GM23338 (cell line): ENCODE results near the gene NDUFB2. TPM values are rescaled to one million over a fixed set of nuclear protein-coding genes. Genes with fewer than 3 reads are reported as not detected.

Experiments used
- CTCF ChIP-seq, 2 experiments: fragments of 200-600 bp in 1 of 2; sonication (generic) in 1 of 2; conservative IDR thresholded peaks; 2 replicates each; pipeline versions ENCODE4 v1.5.1 to v1.6.1; 2016 to 2017; ENCODE audit warnings: antibody characterized with exemption in 2 of 2, low read depth in 2 of 2, mild to moderate bottlenecking in 2 of 2, moderate library complexity in 1 of 2
- EZH2phosphoT487 ChIP-seq: fragments of 200-600 bp; sonication (generic); IDR thresholded peaks from one replicate; pipeline ENCODE4 v1.8.1; 2018; ENCODE audit warnings: antibody characterized with exemption; ENCODE audit not compliant: unreplicated experiment
- polyA plus RNA-seq: library from polyadenylated mRNA; unstranded; fragments of >200 nt; fragmentation: Nextera tagmentation; extraction: Ambion mirVana; gene quantifications from 2 replicates; pipeline ENCODE4 v1.2.1, GENCODE V29; 2016
- total RNA-seq: library from RNA; depleted of rRNA; stranded (reverse); fragments of >200 nt; shearing (Covaris generic); gene quantifications from 2 replicates; pipeline ENCODE4 v1.2.3, GENCODE V29; 2014; rRNA removed

The NDUFB2 gene
- total and polyA plus RNA-seq, 2 experiments from 2014 or later, result 306 to 382 TPM

- TF ChIP-seq EZH2phosphoT487 (no peak), CTCF (conservative IDR thresholded peaks at IDR 0.05; ENCODE audit: low read depth in 2 of 2) (no peak)
Measured at GRCh38 chr7:140754506-140754905, 58.0 kb downstream of the NDUFB2 start (continued).

Other genes with a start within 250 kb of the NDUFB2 start
- gene MKRN1, start 217.2 kb upstream of the NDUFB2 start, total RNA-seq, result 86.8 and 102 TPM in 2 replicates
- gene MKRN1, start 217.2 kb upstream of the NDUFB2 start, polyA plus RNA-seq, result 63.5 and 65.0 TPM in 2 replicates
- 5.6 and 10.0 TPM in 2 replicates for gene DENND2A, start 55.9 kb upstream of the NDUFB2 start, total RNA-seq
- 1.7 and 2.4 TPM in 2 replicates for gene DENND2A, start 55.9 kb upstream of the NDUFB2 start, polyA plus RNA-seq
- gene ADCK2, start 23.8 kb upstream of the NDUFB2 start, total RNA-seq, result 11.2 and 14.4 TPM in 2 replicates
- 4.7 and 5.0 TPM in 2 replicates for gene ADCK2, start 23.8 kb upstream of the NDUFB2 start, polyA plus RNA-seq
- gene BRAF, start 228.2 kb downstream of the NDUFB2 start, total RNA-seq, result 36.8 and 47.0 TPM in 2 replicates
- gene BRAF, start 228.2 kb downstream of the NDUFB2 start, polyA plus RNA-seq, result 12.3 and 14.6 TPM in 2 replicates